ENCODE measurements around the gene AP4E1.
"Not testable (repeated sequence)": the region's sequence is repeated elsewhere in the genome, so short reads cannot be mapped to it uniquely, and the experiment has no call there.

Gene AP4E1

GRCh38 chr15:50906954-50907600 lies 1.4 kb upstream of the AP4E1 start:
- peak overlapping the region; percentile 90 for H3K4me3 ChIP-seq (ENCODE audit: low read depth, low read length)
- TF ChIP-seq, protein P1, sequence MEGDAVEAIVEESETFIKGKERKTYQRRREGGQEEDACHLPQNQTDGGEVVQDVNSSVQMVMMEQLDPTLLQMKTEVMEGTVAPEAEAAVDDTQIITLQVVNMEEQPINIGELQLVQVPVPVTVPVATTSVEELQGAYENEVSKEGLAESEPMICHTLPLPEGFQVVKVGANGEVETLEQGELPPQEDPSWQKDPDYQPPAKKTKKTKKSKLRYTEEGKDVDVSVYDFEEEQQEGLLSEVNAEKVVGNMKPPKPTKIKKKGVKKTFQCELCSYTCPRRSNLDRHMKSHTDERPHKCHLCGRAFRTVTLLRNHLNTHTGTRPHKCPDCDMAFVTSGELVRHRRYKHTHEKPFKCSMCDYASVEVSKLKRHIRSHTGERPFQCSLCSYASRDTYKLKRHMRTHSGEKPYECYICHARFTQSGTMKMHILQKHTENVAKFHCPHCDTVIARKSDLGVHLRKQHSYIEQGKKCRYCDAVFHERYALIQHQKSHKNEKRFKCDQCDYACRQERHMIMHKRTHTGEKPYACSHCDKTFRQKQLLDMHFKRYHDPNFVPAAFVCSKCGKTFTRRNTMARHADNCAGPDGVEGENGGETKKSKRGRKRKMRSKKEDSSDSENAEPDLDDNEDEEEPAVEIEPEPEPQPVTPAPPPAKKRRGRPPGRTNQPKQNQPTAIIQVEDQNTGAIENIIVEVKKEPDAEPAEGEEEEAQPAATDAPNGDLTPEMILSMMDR (IDR thresholded peaks at IDR 0.05; ENCODE audit: low read depth, low read length, missing control alignments) = no peak
- peak; percentile 85 for DNase-seq (ENCODE audit: low read depth)

- TF ChIP-seq, protein P1 (IDR thresholded peaks at IDR 0.05; ENCODE audit: low read depth, low read length, missing control alignments) = no peak
- peak overlapping the region; percentile 90 for H3K4me3 ChIP-seq (ENCODE audit: low read depth, low read length)
- no peak for DNase-seq (ENCODE audit: low read depth)
Observed at GRCh38 chr15:50907601-50908208, 778 bp upstream of the AP4E1 start.

DNA sequence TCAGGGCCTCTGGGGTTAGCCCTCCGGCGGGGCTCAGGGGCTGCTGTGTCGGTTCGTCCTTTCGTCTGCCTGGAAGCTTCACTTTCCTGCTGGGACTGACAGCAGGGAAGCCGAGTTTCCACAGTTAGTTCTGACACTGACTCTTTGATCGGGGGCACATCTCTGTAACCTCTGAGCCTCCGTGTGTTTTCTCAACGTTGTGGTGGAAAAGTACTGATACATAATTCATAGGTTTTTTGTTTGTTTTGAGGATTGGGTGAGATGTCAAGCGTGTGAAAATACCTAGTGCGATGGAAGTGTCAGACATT lies 481 bp downstream of the AP4E1 start:
- no peak for DNase-seq (ENCODE audit: low read depth)
- peak overlapping the region; percentile 90 for H3K4me3 ChIP-seq (ENCODE audit: low read depth, low read length)
- TF ChIP-seq, protein P1 (IDR thresholded peaks at IDR 0.05; ENCODE audit: low read depth, low read length, missing control alignments) = no peak

GRCh38 chr15:50910426-50910795 lies 1.9 kb downstream of the AP4E1 start:
- H3K4me3 ChIP-seq (ENCODE audit: low read depth, low read length); DNase-seq (ENCODE audit: low read depth): not testable (repeated sequence)

DNA sequence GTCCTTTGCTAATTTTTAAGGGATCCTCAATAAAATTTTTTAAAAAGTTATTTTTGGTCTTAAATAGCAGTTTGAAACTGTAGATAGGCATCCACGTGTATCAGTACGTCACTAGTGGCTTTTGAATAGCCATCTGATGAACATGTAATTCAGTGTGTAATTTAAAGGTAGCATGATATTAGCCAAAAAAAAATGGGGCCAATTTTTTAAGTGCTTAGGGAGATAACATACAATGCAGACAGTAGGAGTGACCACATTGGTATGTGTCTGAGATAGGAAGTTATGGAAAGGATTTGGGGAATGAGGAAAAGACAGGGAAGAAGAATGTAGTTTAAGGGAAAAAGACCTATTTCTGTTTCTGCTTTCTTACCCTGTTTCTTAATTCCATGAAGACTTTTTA lies 2.5 kb downstream of the AP4E1 start:
- no peak overlapping the region for H3K4me3 ChIP-seq (ENCODE audit: low read depth, low read length)
- TF ChIP-seq, protein P1 (IDR thresholded peaks at IDR 0.05; ENCODE audit: low read depth, low read length, missing control alignments) = no peak
- DNase-seq (ENCODE audit: low read depth) = no peak

GRCh38 chr15:50911621-50912020 lies 3.1 kb downstream of the AP4E1 start:
- no peak for DNase-seq (ENCODE audit: low read depth)
- no peak overlapping the region for H3K4me3 ChIP-seq (ENCODE audit: low read depth, low read length)
- TF ChIP-seq, protein P1 (IDR thresholded peaks at IDR 0.05; ENCODE audit: low read depth, low read length, missing control alignments) = no peak

DNA sequence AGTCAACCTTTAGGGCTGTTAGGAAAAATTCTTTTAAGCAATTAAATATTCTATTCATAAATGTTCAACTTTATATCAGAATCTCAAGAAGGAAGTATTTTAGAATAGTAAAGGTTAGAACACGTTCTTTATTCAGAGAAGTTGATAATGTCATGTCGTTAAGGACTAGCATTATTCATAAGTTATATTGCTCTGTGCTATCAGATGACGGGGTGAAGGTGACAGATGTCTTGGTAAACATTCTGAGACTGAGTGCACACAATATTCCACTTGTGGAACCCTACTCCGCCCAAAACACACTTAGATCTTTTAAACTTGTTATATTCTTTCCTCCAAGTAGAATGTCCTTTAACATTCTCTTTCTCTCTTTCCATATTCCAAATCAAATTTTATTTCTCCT lies 7.9 kb downstream of the AP4E1 start:
- TF ChIP-seq, protein P1 (IDR thresholded peaks at IDR 0.05; ENCODE audit: low read depth, low read length, missing control alignments) = no peak
- H3K4me3 ChIP-seq (ENCODE audit: low read depth, low read length) = no peak overlapping the region
- no peak for DNase-seq (ENCODE audit: low read depth)

GRCh38 chr15:50919359-50919758 lies 10.9 kb downstream of the AP4E1 start:
- not testable (repeated sequence) for H3K4me3 ChIP-seq (ENCODE audit: low read depth, low read length); DNase-seq (ENCODE audit: low read depth)
